Mesenchymal stem cell (in vitro differentiated cells and primary cell): Measurements from ENCODE around the gene ANKEF1.

ENCODE experiments used
- DNase-seq: peaks from one replicate; pipeline ENCODE4 v3.0.0-alpha.2; 2013
- H2AFZ ChIP-seq: one replicate; pipeline ENCODE4 v1.6.1; 2013; ENCODE audit warnings: low read depth, mild to moderate bottlenecking, control low read depth, inconsistent platforms, low read length, moderate library complexity
- H2AK5ac ChIP-seq: 2 replicates; pipeline ENCODE4 v1.6.1; 2013; ENCODE audit warnings: low read length, moderate library complexity, mild to moderate bottlenecking, inconsistent platforms; ENCODE audit not compliant: severe bottlenecking
- H2BK120ac ChIP-seq: one replicate; pipeline ENCODE4 v1.6.1; 2013; ENCODE audit warnings: low read depth, mild to moderate bottlenecking, inconsistent platforms, low read length, moderate library complexity
- H2BK12ac ChIP-seq, 2 experiments: one replicate each; pipeline ENCODE4 v1.6.1; 2013; ENCODE audit warnings: inconsistent platforms in 2 of 2, low read length in 2 of 2, mild to moderate bottlenecking in 2 of 2, moderate library complexity in 2 of 2, control low read depth in 1 of 2
- H2BK15ac ChIP-seq: one replicate; pipeline ENCODE4 v1.6.1; 2013; ENCODE audit warnings: mild to moderate bottlenecking, low read depth, inconsistent platforms; ENCODE audit not compliant: poor library complexity, severe bottlenecking
- H2BK5ac ChIP-seq: 2 replicates; pipeline ENCODE4 v1.6.1; 2013; ENCODE audit warnings: low read depth, mild to moderate bottlenecking, low read length, control low read depth, inconsistent platforms; ENCODE audit not compliant: poor library complexity, severe bottlenecking
- H3K14ac ChIP-seq, 2 experiments: one replicate each; pipeline ENCODE4 v1.6.1; 2013; ENCODE audit warnings: inconsistent platforms in 2 of 2, low read length in 2 of 2, control low read depth in 1 of 2, mild to moderate bottlenecking in 1 of 2, moderate library complexity in 1 of 2
- H3K18ac ChIP-seq, 2 experiments: one replicate each; pipeline ENCODE4 v1.6.1; 2013; ENCODE audit warnings: inconsistent platforms in 2 of 2, low read length in 2 of 2, control low read depth in 1 of 2, low read depth in 1 of 2, mild to moderate bottlenecking in 1 of 2
- H3K23ac ChIP-seq, 2 experiments: one replicate each; pipeline ENCODE4 v1.6.1; 2013; ENCODE audit warnings: inconsistent platforms in 2 of 2, low read length in 2 of 2, mild to moderate bottlenecking in 2 of 2, moderate library complexity in 2 of 2, control low read depth in 1 of 2
- H3K27ac ChIP-seq: 2 replicates; pipeline ENCODE4 v1.5.1; 2013; ENCODE audit warnings: mild to moderate bottlenecking, moderate library complexity, low read length, control low read depth, inconsistent platforms; ENCODE audit not compliant: poor library complexity, severe bottlenecking
- H3K27me3 ChIP-seq, 2 experiments: 2 replicates each; pipeline versions ENCODE4 v1.6.1 to v1.7.0; 2013; ENCODE audit warnings: low read length in 2 of 2, mild to moderate bottlenecking in 2 of 2, moderate library complexity in 2 of 2, control low read depth in 1 of 2, inconsistent platforms in 1 of 2; ENCODE audit not compliant: control insufficient read depth in 1 of 2, insufficient read depth in 1 of 2
- H3K36me3 ChIP-seq, 2 experiments: 2 replicates each; pipeline versions ENCODE4 v1.6.1 to v1.7.0; 2013; ENCODE audit warnings: low read length in 2 of 2, control low read depth in 1 of 2, inconsistent platforms in 1 of 2, low read depth in 1 of 2, mild to moderate bottlenecking in 1 of 2; ENCODE audit not compliant: insufficient read depth in 2 of 2, control insufficient read depth in 1 of 2
- H3K4ac ChIP-seq, 2 experiments: one replicate each; pipeline ENCODE4 v1.6.1; 2013; ENCODE audit warnings: inconsistent platforms in 2 of 2, low read length in 2 of 2, mild to moderate bottlenecking in 2 of 2, moderate library complexity in 2 of 2, control low read depth in 1 of 2, low read depth in 1 of 2
- H3K4me1 ChIP-seq: 2 replicates; pipeline ENCODE4 v1.6.1; 2013; ENCODE audit warnings: low read depth, low read length, control low read depth; ENCODE audit not compliant: control insufficient read depth, insufficient read depth
- H3K4me2 ChIP-seq: 2 replicates; pipeline ENCODE4 v1.6.1; 2013; ENCODE audit warnings: low read length, mild to moderate bottlenecking, inconsistent platforms; ENCODE audit not compliant: poor library complexity, severe bottlenecking
- H3K4me3 ChIP-seq, 2 experiments: 2 replicates each; pipeline versions ENCODE4 v1.5.1 to v1.7.0; 2013; ENCODE audit warnings: low read length in 2 of 2, mild to moderate bottlenecking in 2 of 2, control low read depth in 1 of 2, low read depth in 1 of 2; ENCODE audit not compliant: insufficient read depth in 1 of 2
- H3K79me1 ChIP-seq: replicated peaks from 2 replicates; pipeline ENCODE4 v1.6.1; 2013; ENCODE audit warnings: mild to moderate bottlenecking, control low read depth, low read length, inconsistent platforms; ENCODE audit not compliant: poor library complexity, severe bottlenecking
- H3K9ac ChIP-seq: 2 replicates; pipeline ENCODE4 v1.7.0; 2013; ENCODE audit warnings: mild to moderate bottlenecking, low read length, moderate library complexity
- H3K9me3 ChIP-seq: 2 replicates; pipeline ENCODE4 v1.7.0; 2013; ENCODE audit warnings: mild to moderate bottlenecking, low read length; ENCODE audit not compliant: control insufficient read depth
- H4K8ac ChIP-seq: one replicate; pipeline ENCODE4 v1.6.1; 2013; ENCODE audit warnings: inconsistent platforms, mild to moderate bottlenecking, low read length, moderate library complexity
- H4K91ac ChIP-seq: one replicate; pipeline ENCODE4 v1.6.1; 2013; ENCODE audit warnings: mild to moderate bottlenecking, low read length, inconsistent platforms
- WGBS: methylation state at CpG from one replicate; pipeline ENCODE4 v1.1.7; 2013; ENCODE audit warnings: mixed read lengths; 5-methylcytosine and 5-hydroxymethylcytosine counted together

The ANKEF1 gene

GRCh38 chr20:10090588-10091166 lies 55.9 kb downstream of the ANKEF1 start:
- no peak overlapping the region for H2BK12ac ChIP-seq
- no peaks in the 10 kb centered on the region for H3K79me1 ChIP-seq
- H3K27me3 ChIP-seq: no peaks in the 10 kb centered on the region
- peaks cover 2% of the 10 kb centered on the region for H3K4me1 ChIP-seq
- H3K9ac ChIP-seq: no peak overlapping the region
- no peak overlapping the region for H2AK5ac ChIP-seq
- 53% methylated on average over 1 of the region's 2 CpGs for WGBS
- peak; percentile 56 for DNase-seq
- no peak overlapping the region for H3K4ac ChIP-seq
- H3K27ac ChIP-seq: no peak overlapping the region
- no peak overlapping the region for H4K91ac ChIP-seq
- H3K9me3 ChIP-seq: no peaks in the 10 kb centered on the region
- no peak overlapping the region for H4K8ac ChIP-seq
- H2BK15ac ChIP-seq: no peak overlapping the region
- H3K18ac ChIP-seq: no peak overlapping the region
- no peak overlapping the region for H3K23ac ChIP-seq
- no peak overlapping the region for H2AFZ ChIP-seq
- H2BK120ac ChIP-seq: no peak overlapping the region
- H2BK5ac ChIP-seq: no peak overlapping the region
- no peak overlapping the region for H3K4me3 ChIP-seq
- H3K14ac ChIP-seq: no peak overlapping the region
- H3K36me3 ChIP-seq: no peaks in the 10 kb centered on the region
- H3K4me2 ChIP-seq: no peak overlapping the region

GRCh38 chr20:10093087-10093591 lies 58.4 kb downstream of the ANKEF1 start:
- Histone ChIP-seq H2BK15ac (no peak overlapping the region), H3K4me2 (no peak overlapping the region), H3K79me1 (no peaks in the 10 kb centered on the region), H3K9me3 (no peaks in the 10 kb centered on the region), H4K91ac (no peak overlapping the region), H3K4me1 (peaks cover 2% of the 10 kb centered on the region), H2BK120ac (no peak overlapping the region), H2BK12ac (no peak overlapping the region), H3K4ac (no peak overlapping the region), H3K36me3 (no peaks in the 10 kb centered on the region), H4K8ac (no peak overlapping the region), H3K18ac (no peak overlapping the region), H2BK5ac (no peak overlapping the region), H3K9ac (peak overlapping the region; percentile 13), H3K23ac (peak overlapping the region in 1 of 2 experiments; percentile 46), H3K27ac (no peak overlapping the region), H2AFZ (no peak overlapping the region), H2AK5ac (no peak overlapping the region), H3K14ac (peak overlapping the region in 1 of 2 experiments; percentile 26), H3K4me3 (no peak overlapping the region), H3K27me3 (no peaks in the 10 kb centered on the region)
- DNase-seq: peak; percentile 28
- 90% methylated on average over 2 of the region's 2 CpGs for WGBS

- H3K79me1 ChIP-seq: no peaks in the 10 kb centered on the region
- no peak overlapping the region for H4K91ac ChIP-seq
- H2BK5ac ChIP-seq: no peak overlapping the region
- no peak overlapping the region for H2BK120ac ChIP-seq
- H3K23ac ChIP-seq: no peak overlapping the region
- H3K4me2 ChIP-seq: no peak overlapping the region
- no peak overlapping the region for H3K27ac ChIP-seq
- no peak overlapping the region for H3K9ac ChIP-seq
- H3K4me3 ChIP-seq: no peak overlapping the region
- WGBS: 92% methylated on average over 4 of the region's 5 CpGs
- no peak overlapping the region for H2BK12ac ChIP-seq
- no peak overlapping the region for H4K8ac ChIP-seq
- no peak overlapping the region for H3K4ac ChIP-seq
- H3K4me1 ChIP-seq: peaks cover 2% of the 10 kb centered on the region
- H3K14ac ChIP-seq: no peak overlapping the region
- no peak for DNase-seq
- H3K18ac ChIP-seq: no peak overlapping the region
- H3K9me3 ChIP-seq: no peaks in the 10 kb centered on the region
- H2AFZ ChIP-seq: no peak overlapping the region
- H3K36me3 ChIP-seq: no peaks in the 10 kb centered on the region
- H2AK5ac ChIP-seq: no peak overlapping the region
- no peak overlapping the region for H2BK15ac ChIP-seq
- H3K27me3 ChIP-seq: no peaks in the 10 kb centered on the region
Measured at GRCh38 chr20:10094566-10095173, 59.9 kb downstream of the ANKEF1 start.

GRCh38 chr20:10096790-10097189 lies 62.0 kb downstream of the ANKEF1 start:
- WGBS: 90% methylated on average over 2 of the region's 3 CpGs
- Histone ChIP-seq H3K79me1 (no peaks in the 10 kb centered on the region), H3K4ac (no peak overlapping the region), H2BK120ac (no peak overlapping the region), H3K4me1 (peaks cover 2% of the 10 kb centered on the region), H3K27ac (no peak overlapping the region), H4K8ac (no peak overlapping the region), H2AK5ac (no peak overlapping the region), H4K91ac (no peak overlapping the region), H3K23ac (no peak overlapping the region), H3K27me3 (no peaks in the 10 kb centered on the region), H3K9ac (no peak overlapping the region), H2BK5ac (no peak overlapping the region), H3K18ac (no peak overlapping the region), H3K9me3 (no peaks in the 10 kb centered on the region), H2AFZ (no peak overlapping the region), H2BK12ac (no peak overlapping the region), H3K14ac (no peak overlapping the region), H3K4me3 (no peak overlapping the region), H3K36me3 (no peaks in the 10 kb centered on the region), H2BK15ac (no peak overlapping the region), H3K4me2 (no peak overlapping the region)
- no peak for DNase-seq
